Measurements from ENCODE around the gene ITGBL1. TPM values are rescaled to one million over a fixed set of nuclear protein-coding genes. Genes with fewer than 3 reads are reported as not detected.

Gene ITGBL1
- total and polyA plus RNA-seq, 2 experiments from 2014 or later = 332 to 462 TPM

GRCh38 chr13:101708115-101708514, 255.6 kb downstream of the ITGBL1 start:
- H3K4me1 ChIP-seq (ENCODE audit: insufficient read depth) = peaks cover 17% of the 10 kb centered on the region
- H3K9ac ChIP-seq = no peak overlapping the region
- H3K79me2 ChIP-seq (ENCODE audit: insufficient read depth) = no peaks in the 10 kb centered on the region
- WGBS, 2 experiments (ENCODE audit: low coverage in 1 of 2, low lambda C conversion rate in 2 of 2, missing lambda C conversion rate in 2 of 2) = 100% methylated on average over 1 of the region's 1 CpG
- H3K36me3 ChIP-seq (ENCODE audit: low read depth) = peaks cover 53% of the 10 kb centered on the region
- no peak overlapping the region; the same call in 1 of the 2 replicates for H3K27ac ChIP-seq
- no peak for TF ChIP-seq EZH2 (IDR thresholded peaks at IDR 0.05; ENCODE audit: insufficient read depth, poor library complexity, severe bottlenecking)
- no peak for TF ChIP-seq EZH2phosphoT487 (IDR thresholded peaks at IDR 0.05; ENCODE audit: insufficient read depth, low read depth)
- DNase-seq = no peak
- no peak overlapping the region for H2AFZ ChIP-seq
- H3K9me3 ChIP-seq (ENCODE audit: low read depth) = no peaks in the 10 kb centered on the region
- in situ Hi-C loops (cut with MboI) = no loop called here
- H3K27me3 ChIP-seq (replicated peaks; ENCODE audit: insufficient read depth) = no peaks in the 10 kb centered on the region
- H3F3A ChIP-seq (ENCODE audit: insufficient read depth) = peaks cover 32% of the 10 kb centered on the region
- H3K4me2 ChIP-seq (ENCODE audit: unreplicated experiment) = no peak overlapping the region
- no peaks in the 10 kb centered on the region for H3K9me2 ChIP-seq (ENCODE audit: insufficient read depth)
- no peak overlapping the region for H3K4me3 ChIP-seq
- H4K20me1 ChIP-seq (ENCODE audit: insufficient read depth) = no peaks in the 10 kb centered on the region

- Histone ChIP-seq H3K9ac (no peak overlapping the region), H3K9me2 (ENCODE audit: insufficient read depth) (no peaks in the 10 kb centered on the region), H3K9me3 (ENCODE audit: low read depth) (no peaks in the 10 kb centered on the region), H3K4me3 (no peak overlapping the region), H3K36me3 (ENCODE audit: low read depth) (peaks cover 61% of the 10 kb centered on the region), H3K27me3 (replicated peaks; ENCODE audit: insufficient read depth) (no peaks in the 10 kb centered on the region), H2AFZ (no peak overlapping the region), H3F3A (ENCODE audit: insufficient read depth) (peaks cover 32% of the 10 kb centered on the region), H3K4me2 (ENCODE audit: unreplicated experiment) (no peak overlapping the region), H4K20me1 (ENCODE audit: insufficient read depth) (no peaks in the 10 kb centered on the region), H3K27ac (no peak overlapping the region), H3K4me1 (ENCODE audit: insufficient read depth) (peaks cover 17% of the 10 kb centered on the region), H3K79me2 (ENCODE audit: insufficient read depth) (no peaks in the 10 kb centered on the region)
- TF ChIP-seq EZH2 (IDR thresholded peaks at IDR 0.05; ENCODE audit: insufficient read depth, poor library complexity, severe bottlenecking) = no peak
- TF ChIP-seq EZH2phosphoT487 (IDR thresholded peaks at IDR 0.05; ENCODE audit: insufficient read depth, low read depth) = no peak
- 98 to 99% methylated on average over 6 of the region's 6 CpGs for WGBS, 2 experiments (ENCODE audit: low coverage in 1 of 2, low lambda C conversion rate in 2 of 2, missing lambda C conversion rate in 2 of 2)
- in situ Hi-C loops (cut with MboI) = no loop called here
- no peak for DNase-seq
These were observed 257.5 kb downstream of the ITGBL1 start for GRCh38 chr13:101709952-101710351.

GRCh38 chr13:101711307-101712025, 259.0 kb downstream of the ITGBL1 start:
- Histone ChIP-seq H3K9me3 (ENCODE audit: low read depth) (no peaks in the 10 kb centered on the region), H3K4me3 (no peak overlapping the region), H3K4me2 (ENCODE audit: unreplicated experiment) (no peak overlapping the region), H3K79me2 (ENCODE audit: insufficient read depth) (no peaks in the 10 kb centered on the region), H3K9ac (no peak overlapping the region), H3K9me2 (ENCODE audit: insufficient read depth) (no peaks in the 10 kb centered on the region), H3K27me3 (replicated peaks; ENCODE audit: insufficient read depth) (no peaks in the 10 kb centered on the region), H4K20me1 (ENCODE audit: insufficient read depth) (no peaks in the 10 kb centered on the region), H3F3A (ENCODE audit: insufficient read depth) (peaks cover 24% of the 10 kb centered on the region), H2AFZ (no peak overlapping the region), H3K4me1 (ENCODE audit: insufficient read depth) (peaks cover 9% of the 10 kb centered on the region), H3K36me3 (ENCODE audit: low read depth) (peaks cover 68% of the 10 kb centered on the region), H3K27ac (no peak overlapping the region)
- 96 to 98% methylated on average over 2 of the region's 2 CpGs for WGBS, 2 experiments (ENCODE audit: low coverage in 1 of 2, low lambda C conversion rate in 2 of 2, missing lambda C conversion rate in 2 of 2)
- in situ Hi-C loops (cut with MboI) = no loop called here
- TF ChIP-seq EZH2phosphoT487 (IDR thresholded peaks at IDR 0.05; ENCODE audit: insufficient read depth, low read depth) (no peak), EZH2 (IDR thresholded peaks at IDR 0.05; ENCODE audit: insufficient read depth, poor library complexity, severe bottlenecking) (no peak)
- no peak for DNase-seq

- peaks cover 73% of the 10 kb centered on the region for H3K36me3 ChIP-seq (ENCODE audit: low read depth)
- H3K9me3 ChIP-seq (ENCODE audit: low read depth) = no peaks in the 10 kb centered on the region
- H3K27me3 ChIP-seq (replicated peaks; ENCODE audit: insufficient read depth) = no peaks in the 10 kb centered on the region
- H3F3A ChIP-seq (ENCODE audit: insufficient read depth) = peaks cover 21% of the 10 kb centered on the region
- no peaks in the 10 kb centered on the region for H4K20me1 ChIP-seq (ENCODE audit: insufficient read depth)
- in situ Hi-C loops (cut with MboI) = no loop called here
- no peak overlapping the region for H3K4me3 ChIP-seq
- DNase-seq = no peak
- no peak overlapping the region for H3K27ac ChIP-seq
- H2AFZ ChIP-seq = no peak overlapping the region
- no peaks in the 10 kb centered on the region for H3K79me2 ChIP-seq (ENCODE audit: insufficient read depth)
- H3K4me1 ChIP-seq (ENCODE audit: insufficient read depth) = peaks cover 7% of the 10 kb centered on the region
- 96 to 97% methylated on average over 2 of the region's 2 CpGs for WGBS, 2 experiments (ENCODE audit: low coverage in 1 of 2, low lambda C conversion rate in 2 of 2, missing lambda C conversion rate in 2 of 2)
- no peaks in the 10 kb centered on the region for H3K9me2 ChIP-seq (ENCODE audit: insufficient read depth)
- TF ChIP-seq EZH2phosphoT487 (IDR thresholded peaks at IDR 0.05; ENCODE audit: insufficient read depth, low read depth) = no peak
- TF ChIP-seq EZH2 (IDR thresholded peaks at IDR 0.05; ENCODE audit: insufficient read depth, poor library complexity, severe bottlenecking) = no peak
- H3K9ac ChIP-seq = no peak overlapping the region
- no peak overlapping the region for H3K4me2 ChIP-seq (ENCODE audit: unreplicated experiment)
These were observed 259.5 kb downstream of the ITGBL1 start for GRCh38 chr13:101712026-101712348.
